Testis (tissue), 3 donors: ENCODE data around the gene TRPC4AP. TPM values are rescaled to one million over a fixed set of nuclear protein-coding genes. Genes with fewer than 3 reads are reported as not detected.

ENCODE experiments used
- DNase-seq: peaks from one replicate; pipeline ENCODE4 v3.0.0-alpha.2; 2019
- H3K27ac ChIP-seq, 2 donors: fragments of 200-600 bp; sonication (generic); one replicate each; pipeline ENCODE4 v1.5.1; 2019
- H3K27me3 ChIP-seq: fragments of 200-600 bp; sonication (generic); one replicate; pipeline ENCODE4 v1.5.1; 2019
- H3K36me3 ChIP-seq: fragments of 200-600 bp; sonication (generic); one replicate; pipeline ENCODE4 v1.5.1; 2017; ENCODE audit warnings: low read depth; ENCODE audit errors: missing control alignments
- H3K4me1 ChIP-seq: fragments of 200-600 bp; sonication (generic); one replicate; pipeline ENCODE4 v1.5.1; 2019
- H3K4me3 ChIP-seq, 2 donors: fragments of 200-600 bp; sonication (generic); one replicate each; pipeline ENCODE4 v1.5.1; 2017 to 2019
- H3K9me3 ChIP-seq: fragments of 200-600 bp; sonication (generic); one replicate; pipeline ENCODE4 v1.5.1; 2017
- POLR2A ChIP-seq: fragments of 450-650 bp; IDR thresholded peaks from one replicate; pipeline ENCODE4 v1.6.1; 2017; ENCODE audit warnings: antibody characterized with exemption, mild to moderate bottlenecking, moderate library complexity
- WGBS, 2 donors: methylation state at CpG; one replicate each; pipeline ENCODE4 v1.1.5; 2018; 5-methylcytosine and 5-hydroxymethylcytosine counted together
- intact Hi-C: fragments of 100-400 bp; cut with DNase I; formaldehyde crosslinking; loops from one replicate; pipeline ENCODE4 v1.15.1; 2023; ENCODE audit warnings: low total_unique reads
- polyA plus RNA-seq: library from polyadenylated mRNA; stranded (reverse); fragments of 350-450 nt; fragmentation: Illumina TruSeq; extraction: RNeasy Lipid Tissue Mini Kit (QIAGEN cat#74804); gene quantifications from one replicate; pipeline ENCODE4 v1.2.3, GENCODE V29; 2014; ENCODE audit warnings: low read depth, low replicate concordance; ENCODE audit not compliant: insufficient read depth
- total RNA-seq, 2 donors: library from RNA; depleted of rRNA; stranded (reverse); fragments of >200 nt; gene quantifications; one replicate each; pipeline ENCODE4 v1.2.3, GENCODE V29; 2016
- TF ChIP-seq, protein P1 (sequence below), 3 experiments: fragments of 450-650 bp in 2 of 3; fragments of 200-600 bp in 1 of 3; sonication (generic) in 1 of 3; IDR thresholded peaks; one replicate each; pipeline ENCODE4 v1.5.1; 2016 to 2019; ENCODE audit warnings: antibody characterized with exemption in 3 of 3, mild to moderate bottlenecking in 2 of 3, moderate library complexity in 1 of 3

TRPC4AP gene
- total and polyA plus RNA-seq, 3 donors from 2014 or later: 68.8 to 78.4 (median 76.6) TPM

DNA sequence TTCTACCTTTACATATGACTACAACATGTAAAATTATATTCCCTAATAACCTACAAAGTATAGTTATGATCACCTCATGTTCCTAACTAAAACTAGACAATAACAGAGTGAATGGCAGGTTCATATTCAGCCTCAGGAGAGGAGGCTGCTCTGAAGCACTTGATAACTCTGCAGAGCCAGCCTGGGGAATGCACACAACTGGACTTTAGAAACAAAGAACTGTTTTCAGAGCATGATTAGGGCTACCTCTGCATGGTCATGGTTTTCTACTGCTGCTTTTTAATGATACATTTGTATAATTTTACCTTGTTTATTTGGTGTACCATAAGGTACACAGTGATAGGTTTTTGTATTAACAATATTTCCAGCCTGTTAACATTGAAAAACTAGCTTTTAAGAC, 50.3 kb downstream of the TRPC4AP start:
- H3K36me3 ChIP-seq: no peaks in the 10 kb centered on the region
- no peak for DNase-seq
- TF ChIP-seq POLR2A: no peak
- TF ChIP-seq, protein P1, sequence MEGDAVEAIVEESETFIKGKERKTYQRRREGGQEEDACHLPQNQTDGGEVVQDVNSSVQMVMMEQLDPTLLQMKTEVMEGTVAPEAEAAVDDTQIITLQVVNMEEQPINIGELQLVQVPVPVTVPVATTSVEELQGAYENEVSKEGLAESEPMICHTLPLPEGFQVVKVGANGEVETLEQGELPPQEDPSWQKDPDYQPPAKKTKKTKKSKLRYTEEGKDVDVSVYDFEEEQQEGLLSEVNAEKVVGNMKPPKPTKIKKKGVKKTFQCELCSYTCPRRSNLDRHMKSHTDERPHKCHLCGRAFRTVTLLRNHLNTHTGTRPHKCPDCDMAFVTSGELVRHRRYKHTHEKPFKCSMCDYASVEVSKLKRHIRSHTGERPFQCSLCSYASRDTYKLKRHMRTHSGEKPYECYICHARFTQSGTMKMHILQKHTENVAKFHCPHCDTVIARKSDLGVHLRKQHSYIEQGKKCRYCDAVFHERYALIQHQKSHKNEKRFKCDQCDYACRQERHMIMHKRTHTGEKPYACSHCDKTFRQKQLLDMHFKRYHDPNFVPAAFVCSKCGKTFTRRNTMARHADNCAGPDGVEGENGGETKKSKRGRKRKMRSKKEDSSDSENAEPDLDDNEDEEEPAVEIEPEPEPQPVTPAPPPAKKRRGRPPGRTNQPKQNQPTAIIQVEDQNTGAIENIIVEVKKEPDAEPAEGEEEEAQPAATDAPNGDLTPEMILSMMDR (IDR thresholded peaks at IDR 0.05): no peak
- H3K4me3 ChIP-seq: no peak overlapping the region
- H3K27me3 ChIP-seq: no peaks in the 10 kb centered on the region
- H3K9me3 ChIP-seq: no peaks in the 10 kb centered on the region
- no peaks in the 10 kb centered on the region for H3K4me1 ChIP-seq
- H3K27ac ChIP-seq: no peak overlapping the region
- intact Hi-C loops: no loop called here

GRCh38 chr20:35040646-35041045, 52.0 kb downstream of the TRPC4AP start:
- Histone ChIP-seq H3K4me1 (no peaks in the 10 kb centered on the region), H3K27ac (no peak overlapping the region), H3K27me3 (no peaks in the 10 kb centered on the region), H3K4me3 (no peak overlapping the region), H3K9me3 (no peaks in the 10 kb centered on the region), H3K36me3 (no peaks in the 10 kb centered on the region)
- WGBS, 2 donors: 80 to 82% methylated on average over 6 of the region's 6 CpGs
- DNase-seq: no peak
- TF ChIP-seq POLR2A: no peak
- TF ChIP-seq, protein P1 (IDR thresholded peaks at IDR 0.05): no peak
- intact Hi-C loops: no loop called here

GRCh38 chr20:35039846-35040489, 52.6 kb downstream of the TRPC4AP start:
- H3K27ac ChIP-seq: no peak overlapping the region
- intact Hi-C loops: no loop called here
- no peaks in the 10 kb centered on the region for H3K36me3 ChIP-seq
- H3K27me3 ChIP-seq: no peaks in the 10 kb centered on the region
- no peaks in the 10 kb centered on the region for H3K4me1 ChIP-seq
- WGBS, 2 donors: 89% methylated on average over 9 of the region's 9 CpGs
- no peak for DNase-seq
- no peak overlapping the region for H3K4me3 ChIP-seq
- H3K9me3 ChIP-seq: no peaks in the 10 kb centered on the region
- TF ChIP-seq, protein P1 (IDR thresholded peaks at IDR 0.05): no peak
- TF ChIP-seq POLR2A: no peak

GRCh38 chr20:35039146-35039545, 53.5 kb downstream of the TRPC4AP start:
- WGBS, 2 donors: 85 to 94% methylated on average over 1 of the region's 1 CpG
- no peaks in the 10 kb centered on the region for H3K4me1 ChIP-seq
- H3K27me3 ChIP-seq: no peaks in the 10 kb centered on the region
- TF ChIP-seq, protein P1 (IDR thresholded peaks at IDR 0.05): no peak
- TF ChIP-seq POLR2A: no peak
- no peak overlapping the region for H3K27ac ChIP-seq
- no peaks in the 10 kb centered on the region for H3K9me3 ChIP-seq
- H3K36me3 ChIP-seq: no peaks in the 10 kb centered on the region
- intact Hi-C loops: no loop called here
- H3K4me3 ChIP-seq: no peak overlapping the region
- no peak for DNase-seq

GRCh38 chr20:35034145-35034544, 58.5 kb downstream of the TRPC4AP start:
- no peak overlapping the region for H3K4me3 ChIP-seq
- no peaks in the 10 kb centered on the region for H3K36me3 ChIP-seq
- DNase-seq: no peak
- no peak overlapping the region for H3K27ac ChIP-seq
- no peaks in the 10 kb centered on the region for H3K27me3 ChIP-seq
- no peaks in the 10 kb centered on the region for H3K9me3 ChIP-seq
- WGBS, 2 donors: 94 to 95% methylated on average over 4 of the region's 4 CpGs
- intact Hi-C loops: no loop called here
- no peak for TF ChIP-seq POLR2A
- TF ChIP-seq, protein P1 (IDR thresholded peaks at IDR 0.05): no peak
- no peaks in the 10 kb centered on the region for H3K4me1 ChIP-seq
